ENCODE data around the gene MED8. TPM values are rescaled to one million over a fixed set of nuclear protein-coding genes. Genes with fewer than 3 reads are reported as not detected.
"Not testable (repeated sequence)": the region's sequence is repeated elsewhere in the genome, so short reads cannot be mapped to it uniquely, and the experiment has no call there.

Gene MED8
- total and polyA plus RNA-seq, 9 of the 15 experiments (the other 6 are each of a cell fraction or from before 2014, with no cell fraction given) = 23.0 to 120 (median 56.4) TPM

GRCh38 chr1:43402089-43402865 lies 12.7 kb upstream of the MED8 start (continued):
- TF ChIP-seq, protein P1, sequence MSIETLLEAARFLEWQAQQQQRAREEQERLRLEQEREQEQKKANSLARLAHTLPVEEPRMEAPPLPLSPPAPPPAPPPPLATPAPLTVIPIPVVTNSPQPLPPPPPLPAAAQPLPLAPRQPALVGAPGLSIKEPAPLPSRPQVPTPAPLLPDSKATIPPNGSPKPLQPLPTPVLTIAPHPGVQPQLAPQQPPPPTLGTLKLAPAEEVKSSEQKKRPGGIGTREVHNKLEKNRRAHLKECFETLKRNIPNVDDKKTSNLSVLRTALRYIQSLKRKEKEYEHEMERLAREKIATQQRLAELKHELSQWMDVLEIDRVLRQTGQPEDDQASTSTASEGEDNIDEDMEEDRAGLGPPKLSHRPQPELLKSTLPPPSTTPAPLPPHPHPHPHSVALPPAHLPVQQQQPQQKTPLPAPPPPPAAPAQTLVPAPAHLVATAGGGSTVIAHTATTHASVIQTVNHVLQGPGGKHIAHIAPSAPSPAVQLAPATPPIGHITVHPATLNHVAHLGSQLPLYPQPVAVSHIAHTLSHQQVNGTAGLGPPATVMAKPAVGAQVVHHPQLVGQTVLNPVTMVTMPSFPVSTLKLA (conservative IDR thresholded peaks at IDR 0.05) = peak in 1 of 2 experiments; percentile 33; a peak in 1 of 4 replicates
- TF ChIP-seq, protein P2, sequence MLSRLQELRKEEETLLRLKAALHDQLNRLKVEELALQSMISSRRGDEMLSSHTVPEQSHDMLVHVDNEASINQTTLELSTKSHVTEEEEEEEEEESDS (CRISPR knock-in tag; IDR thresholded peaks at IDR 0.05) = no peak
- no peak; the same call in 1 of the 2 replicates for TF ChIP-seq CXXC5 (CRISPR knock-in tag; IDR thresholded peaks at IDR 0.05)
- TF ChIP-seq, protein P3, sequence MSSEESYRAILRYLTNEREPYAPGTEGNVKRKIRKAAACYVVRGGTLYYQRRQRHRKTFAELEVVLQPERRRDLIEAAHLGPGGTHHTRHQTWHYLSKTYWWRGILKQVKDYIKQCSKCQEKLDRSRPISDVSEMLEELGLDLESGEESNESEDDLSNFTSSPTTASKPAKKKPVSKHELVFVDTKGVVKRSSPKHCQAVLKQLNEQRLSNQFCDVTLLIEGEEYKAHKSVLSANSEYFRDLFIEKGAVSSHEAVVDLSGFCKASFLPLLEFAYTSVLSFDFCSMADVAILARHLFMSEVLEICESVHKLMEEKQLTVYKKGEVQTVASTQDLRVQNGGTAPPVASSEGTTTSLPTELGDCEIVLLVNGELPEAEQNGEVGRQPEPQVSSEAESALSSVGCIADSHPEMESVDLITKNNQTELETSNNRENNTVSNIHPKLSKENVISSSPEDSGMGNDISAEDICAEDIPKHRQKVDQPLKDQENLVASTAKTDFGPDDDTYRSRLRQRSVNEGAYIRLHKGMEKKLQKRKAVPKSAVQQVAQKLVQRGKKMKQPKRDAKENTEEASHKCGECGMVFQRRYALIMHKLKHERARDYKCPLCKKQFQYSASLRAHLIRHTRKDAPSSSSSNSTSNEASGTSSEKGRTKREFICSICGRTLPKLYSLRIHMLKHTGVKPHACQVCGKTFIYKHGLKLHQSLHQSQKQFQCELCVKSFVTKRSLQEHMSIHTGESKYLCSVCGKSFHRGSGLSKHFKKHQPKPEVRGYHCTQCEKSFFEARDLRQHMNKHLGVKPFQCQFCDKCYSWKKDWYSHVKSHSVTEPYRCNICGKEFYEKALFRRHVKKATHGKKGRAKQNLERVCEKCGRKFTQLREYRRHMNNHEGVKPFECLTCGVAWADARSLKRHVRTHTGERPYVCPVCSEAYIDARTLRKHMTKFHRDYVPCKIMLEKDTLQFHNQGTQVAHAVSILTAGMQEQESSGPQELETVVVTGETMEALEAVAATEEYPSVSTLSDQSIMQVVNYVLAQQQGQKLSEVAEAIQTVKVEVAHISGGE (CRISPR knock-in tag; IDR thresholded peaks at IDR 0.05) = no peak

DNA sequence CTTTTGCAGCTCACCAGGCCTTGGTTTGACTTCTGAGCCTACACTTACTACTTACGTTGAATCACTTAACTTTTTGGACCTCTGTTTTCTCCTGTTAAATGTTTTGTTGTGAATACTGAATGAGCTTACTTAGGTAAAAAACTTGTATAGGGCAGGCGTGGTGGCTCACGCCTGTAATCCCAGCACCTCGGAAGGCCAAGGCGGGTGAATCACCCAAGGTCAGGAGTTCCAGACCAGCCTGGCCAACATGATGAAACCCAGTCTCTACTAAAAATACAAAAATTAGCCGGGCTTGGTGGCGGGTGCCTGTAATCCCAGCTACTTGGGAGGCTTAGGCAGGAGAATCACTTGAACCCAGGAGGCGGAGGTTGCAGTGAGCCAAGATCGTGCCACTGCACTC lies 10.8 kb upstream of the MED8 start:
- H3K79me2 ChIP-seq (ENCODE audit: control insufficient read depth, insufficient read depth, low read length); intact Hi-C loops (cut with micrococcal nuclease); FAIRE-seq; H3K27ac ChIP-seq (ENCODE audit: extremely low read depth, low read depth, low read length); H3K4me2 ChIP-seq (ENCODE audit: insufficient read depth, low read length); ATAC-seq; H2AFZ ChIP-seq (ENCODE audit: low read depth, low read length); H3K4me3 ChIP-seq; H3K9ac ChIP-seq (ENCODE audit: insufficient read depth in 1 of 2, low read depth in 2 of 2, low read length in 2 of 2); DNase-seq (ENCODE audit: extremely low read depth in 1 of 4, low spot score in 3 of 4); H3K9me1 ChIP-seq (ENCODE audit: control insufficient read depth, insufficient read depth, low read length); BruUV-seq (replicated peaks); CTCF ChIA-PET (ENCODE audit: low intra/inter-chr PET ratio); H3K9me3 ChIP-seq (replicated peaks; ENCODE audit: control insufficient read depth, insufficient read depth, low read depth, low read length); H3K27me3 ChIP-seq (ENCODE audit: control insufficient read depth in 2 of 2, insufficient read depth in 2 of 2, low read length in 2 of 2); in situ Hi-C loops (cut with MboI): not testable (repeated sequence)
- H3K36me3 ChIP-seq (ENCODE audit: control insufficient read depth, insufficient read depth, low read length) = peaks cover 18% of the 10 kb centered on the region
- peaks cover 11 to 19% of the 10 kb centered on the region in 2 experiments; a peak in 4 of 5 replicates for H3K4me1 ChIP-seq (replicated peaks in 1 of 2; ENCODE audit: control insufficient read depth in 2 of 2, insufficient read depth in 2 of 2, low read length in 2 of 2)
- H4K20me1 ChIP-seq (replicated peaks; ENCODE audit: control insufficient read depth, insufficient read depth, low read length) = peaks cover 23% of the 10 kb centered on the region
- POLR2A ChIA-PET = interaction anchor here (1.3 to 3.9 kb wide), 3 partner anchors 11 to 42 kb away, joined by 4 to 28 read pairs (median 5); partner anchors contain the start of genes CDC20, MED8 and SZT2
- 90% methylated on average over 9 of the region's 9 CpGs for WGBS (ENCODE audit: insufficient coverage, low coverage, missing lambda C conversion rate)
